BJ (cell line): ENCODE results near the gene ACTG1. TPM values are rescaled to one million over a fixed set of nuclear protein-coding genes. Genes with fewer than 3 reads are reported as not detected.

Source experiments
- CTCF ChIA-PET: fragments of 350-600 bp; formaldehyde crosslinking; extraction: SDS; loops from one replicate; lab custom pipeline; 2021; ENCODE audit warnings: antibody characterized with exemption, inconsistent platforms; lab: Yijun Ruan, JAX
- POLR2A ChIA-PET: fragments of 300-600 bp; sonication (Branson Sonifier 250); formaldehyde crosslinking; extraction: SDS; loops from one replicate; lab custom pipeline; 2021; ENCODE audit warnings: antibody characterized with exemption; lab: Charles Lee
- DNase-seq: peaks from one replicate; pipeline ENCODE4 v3.0.0-alpha.2; 2011; ENCODE audit warnings: low read depth
- H3K27me3 ChIP-seq: 2 replicates; pipeline ENCODE4 v1.6.0; 2011; ENCODE audit warnings: low read length; ENCODE audit not compliant: control insufficient read depth, insufficient read depth
- H3K36me3 ChIP-seq: 2 replicates; pipeline ENCODE4 v1.5.1; 2011; ENCODE audit warnings: low read length; ENCODE audit not compliant: control insufficient read depth, insufficient read depth
- H3K4me3 ChIP-seq: 2 replicates; pipeline ENCODE4 v1.5.1; 2011; ENCODE audit warnings: low read depth, mild to moderate bottlenecking, control low read depth, low read length
- polyA plus RNA-seq: library from polyadenylated mRNA; depleted of rRNA; stranded (reverse); fragments of >200 nt; gene quantifications from 2 replicates; pipeline ENCODE4 v1.2.3, GENCODE V29; 2011
- TF ChIP-seq, protein P1 (sequence below): IDR thresholded peaks from 2 replicates; pipeline ENCODE4 v1.5.1; 2011; ENCODE audit warnings: low read depth, mild to moderate bottlenecking, control low read depth, inconsistent platforms, low read length, moderate library complexity; ENCODE audit not compliant: insufficient read depth

The ACTG1 gene
- polyA plus RNA-seq, 1 experiment: 3,774 TPM

DNA sequence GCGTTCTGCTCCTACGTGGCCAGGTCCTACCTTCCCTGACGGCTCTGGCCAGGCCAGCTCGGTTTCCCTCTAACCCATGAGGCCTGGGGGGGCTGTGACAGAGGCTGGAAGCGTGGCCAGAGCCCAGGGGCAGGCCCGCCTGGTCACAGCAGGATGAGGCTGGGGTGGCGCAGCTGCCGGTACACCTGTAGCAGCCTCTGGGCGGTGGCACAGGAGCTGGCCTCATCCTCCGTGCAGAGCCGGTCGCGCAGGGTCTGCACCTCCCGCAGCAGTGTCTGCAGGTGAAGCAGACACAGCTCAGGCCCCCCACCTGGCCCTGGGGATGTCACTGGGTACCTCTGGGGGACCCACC, 28.1 kb upstream of the ACTG1 start:
- peaks cover 2% of the 10 kb centered on the region; the same call in 1 of the 2 replicates for H3K27me3 ChIP-seq
- POLR2A ChIA-PET: no interaction called here
- DNase-seq: no peak
- peaks cover 36% of the 10 kb centered on the region for H3K36me3 ChIP-seq
- CTCF ChIA-PET: interaction anchor here (1.3 kb wide), 1 partner anchor 60 kb away, joined by 3 read pairs; no protein-coding TSS in a partner anchor
- no peak overlapping the region for H3K4me3 ChIP-seq
- TF ChIP-seq, protein P1, sequence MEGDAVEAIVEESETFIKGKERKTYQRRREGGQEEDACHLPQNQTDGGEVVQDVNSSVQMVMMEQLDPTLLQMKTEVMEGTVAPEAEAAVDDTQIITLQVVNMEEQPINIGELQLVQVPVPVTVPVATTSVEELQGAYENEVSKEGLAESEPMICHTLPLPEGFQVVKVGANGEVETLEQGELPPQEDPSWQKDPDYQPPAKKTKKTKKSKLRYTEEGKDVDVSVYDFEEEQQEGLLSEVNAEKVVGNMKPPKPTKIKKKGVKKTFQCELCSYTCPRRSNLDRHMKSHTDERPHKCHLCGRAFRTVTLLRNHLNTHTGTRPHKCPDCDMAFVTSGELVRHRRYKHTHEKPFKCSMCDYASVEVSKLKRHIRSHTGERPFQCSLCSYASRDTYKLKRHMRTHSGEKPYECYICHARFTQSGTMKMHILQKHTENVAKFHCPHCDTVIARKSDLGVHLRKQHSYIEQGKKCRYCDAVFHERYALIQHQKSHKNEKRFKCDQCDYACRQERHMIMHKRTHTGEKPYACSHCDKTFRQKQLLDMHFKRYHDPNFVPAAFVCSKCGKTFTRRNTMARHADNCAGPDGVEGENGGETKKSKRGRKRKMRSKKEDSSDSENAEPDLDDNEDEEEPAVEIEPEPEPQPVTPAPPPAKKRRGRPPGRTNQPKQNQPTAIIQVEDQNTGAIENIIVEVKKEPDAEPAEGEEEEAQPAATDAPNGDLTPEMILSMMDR: no peak

DNA sequence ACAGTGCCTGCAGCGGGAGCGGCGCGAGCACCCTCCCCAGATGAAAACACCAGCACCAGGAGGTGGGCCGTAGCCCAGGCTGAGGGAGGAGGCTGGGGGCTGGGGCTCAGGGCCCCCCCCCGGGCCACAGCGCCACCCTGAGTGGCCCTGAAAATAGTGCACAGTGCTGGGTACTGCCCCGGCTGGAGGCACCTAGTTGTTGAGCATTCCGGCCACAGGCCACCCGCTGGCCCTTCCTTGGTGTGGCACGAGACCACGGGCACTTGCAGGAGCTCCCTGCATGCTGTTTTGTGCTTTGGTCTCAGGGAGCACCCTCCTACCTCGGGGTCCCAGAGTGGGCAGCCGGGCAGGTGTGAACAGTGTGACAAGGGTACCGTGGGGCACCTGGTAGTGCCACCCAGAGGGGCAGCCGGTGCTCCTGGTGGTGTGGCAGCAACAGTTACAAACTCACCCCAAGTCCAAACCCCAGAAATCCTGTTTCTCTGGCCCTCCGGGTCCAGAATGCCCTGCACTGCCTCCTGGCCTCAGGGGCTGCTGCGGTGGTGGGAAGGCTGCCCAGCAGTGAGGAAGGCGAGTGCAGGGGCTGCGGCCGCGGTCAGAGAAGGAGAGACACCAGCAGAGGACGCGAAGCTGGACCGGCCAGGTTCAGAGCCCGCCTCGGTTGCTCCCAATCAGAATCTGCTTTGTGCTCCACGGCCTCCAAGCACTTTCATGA, 27.5 kb upstream of the ACTG1 start:
- no peak for DNase-seq
- ChIA-PET POLR2A (no interaction called here), CTCF (interaction anchor here (1.3 kb wide), 1 partner anchor 61 kb away, joined by 3 read pairs; no protein-coding TSS in a partner anchor)
- Histone ChIP-seq H3K36me3 (peaks cover 31% of the 10 kb centered on the region), H3K4me3 (no peak overlapping the region), H3K27me3 (peaks cover 2% of the 10 kb centered on the region; the same call in 1 of the 2 replicates)
- TF ChIP-seq, protein P1: no peak

DNA sequence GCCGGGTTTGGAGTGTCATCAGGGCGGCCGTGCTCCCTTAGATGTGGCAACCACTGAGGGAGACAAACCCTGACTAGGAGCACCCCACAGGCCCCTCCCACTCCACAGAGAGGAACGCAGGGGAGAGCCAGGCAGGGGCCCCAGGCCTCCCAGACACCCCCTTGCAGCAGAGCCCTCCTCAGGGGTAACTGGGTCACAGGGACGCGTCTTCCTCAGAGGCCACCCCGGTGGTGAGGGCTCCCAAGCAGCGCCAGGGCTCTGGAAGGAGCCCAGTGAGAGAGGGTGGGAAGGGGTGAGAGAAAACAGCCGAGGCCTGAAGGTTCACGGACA, 26.9 kb upstream of the ACTG1 start:
- Histone ChIP-seq H3K4me3 (no peak overlapping the region), H3K36me3 (peaks cover 29% of the 10 kb centered on the region), H3K27me3 (peaks cover 2% of the 10 kb centered on the region; the same call in 1 of the 2 replicates)
- ChIA-PET CTCF (interaction anchor here (1.3 to 3.1 kb wide), 2 partner anchors 61 to 62 kb away, joined by 3 to 12 read pairs; no protein-coding TSS in a partner anchor), POLR2A (no interaction called here)
- no peak for DNase-seq
- TF ChIP-seq, protein P1: no peak

DNA sequence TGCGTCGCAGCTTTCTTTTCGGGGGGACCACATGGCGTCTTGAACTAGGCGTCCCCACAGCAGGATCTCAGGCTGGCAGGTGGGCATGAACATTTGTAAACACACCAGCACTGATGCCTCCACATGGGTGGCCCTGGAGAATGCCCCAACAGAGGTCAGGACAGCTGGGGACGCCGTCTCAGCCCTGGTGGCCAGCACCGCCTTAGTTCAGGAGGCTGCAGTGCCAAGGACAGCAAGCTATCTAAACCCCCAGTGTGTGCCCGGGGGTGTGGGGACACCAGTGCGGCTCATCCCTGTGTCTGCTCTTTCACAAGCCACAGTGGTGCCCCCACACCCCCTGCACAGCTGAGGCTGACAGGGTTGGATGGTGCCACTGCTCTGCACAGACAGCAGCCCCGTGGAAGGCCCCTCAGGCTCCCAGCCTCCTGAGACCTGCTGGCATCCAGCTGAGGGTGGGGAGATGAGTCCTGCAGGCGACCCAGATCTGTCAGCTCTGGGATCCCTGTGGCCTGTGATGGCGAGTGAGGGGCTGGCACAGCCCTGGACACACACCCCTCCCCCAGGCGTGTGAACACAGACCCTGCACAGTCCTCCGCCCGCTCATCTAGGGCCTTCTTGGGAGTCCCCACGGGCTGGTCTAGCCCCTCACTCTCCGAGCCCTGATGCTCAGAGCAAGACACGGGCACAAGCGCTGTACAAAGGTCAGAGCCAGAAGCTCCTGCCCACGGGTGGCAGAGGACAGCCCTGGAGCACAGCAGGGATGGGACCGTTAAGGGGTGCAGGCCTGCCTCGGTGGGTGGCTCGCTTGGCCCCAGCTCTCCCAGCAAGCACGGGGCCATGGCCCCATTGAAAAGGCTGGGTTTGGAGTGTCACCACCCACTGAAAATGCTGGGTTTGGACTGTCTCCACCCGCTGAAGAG, 26.3 kb upstream of the ACTG1 start:
- H3K27me3 ChIP-seq: peaks cover 2% of the 10 kb centered on the region; the same call in 1 of the 2 replicates
- TF ChIP-seq, protein P1: no peak
- POLR2A ChIA-PET: no interaction called here
- CTCF ChIA-PET: interaction anchor here (1.7 to 3.1 kb wide), 2 partner anchors 12 to 62 kb away, joined by 6 to 12 read pairs; no protein-coding TSS in a partner anchor
- H3K36me3 ChIP-seq: peaks cover 25% of the 10 kb centered on the region
- H3K4me3 ChIP-seq: no peak overlapping the region
- no peak for DNase-seq
